ENCODE measurements around the gene OR5K4.

GRCh38 chr3:98322686-98323085 is 31.0 kb upstream of the OR5K4 start:
- TF ChIP-seq POLR2A (IDR thresholded peaks at IDR 0.05; ENCODE audit: low read depth, low read length) (no peak), POLR2AphosphoS5 (IDR thresholded peaks at IDR 0.05; ENCODE audit: low read depth, low read length) (no peak), TAF1 (IDR thresholded peaks at IDR 0.05; ENCODE audit: low read depth, low read length) (no peak), PAX5 (IDR thresholded peaks at IDR 0.05; ENCODE audit: insufficient read depth, low read length, severe bottlenecking) (no peak)

Measured in GM12891 (cell line).